ENCODE measurements around the gene ZNF581. TPM values are rescaled to one million over a fixed set of nuclear protein-coding genes. Genes with fewer than 3 reads are reported as not detected.

Gene ZNF581
- polyA plus RNA-seq, 3 donors: 25.1 to 31.6 (median 29.4) TPM

DNA sequence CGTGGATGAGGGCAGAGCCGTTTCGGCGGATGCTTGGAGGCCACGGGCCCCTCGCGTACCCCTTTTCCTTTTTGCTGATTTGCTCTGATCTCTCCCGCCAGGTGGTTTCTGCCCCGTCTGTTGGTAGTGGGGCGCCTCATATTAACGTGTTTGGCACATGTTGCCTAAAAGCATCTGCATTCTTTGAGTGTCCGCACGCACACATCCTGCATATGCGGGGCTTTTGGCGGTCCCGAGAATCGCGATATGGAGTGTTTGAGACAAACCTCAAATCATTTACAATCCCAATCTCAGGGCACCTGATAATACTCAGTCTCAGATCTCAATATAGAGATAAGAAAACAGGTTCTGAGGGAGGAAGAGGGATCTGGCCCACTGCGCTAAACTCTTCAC, 12.2 kb downstream of the ZNF581 start:
- no peak for DNase-seq
- Histone ChIP-seq H4K20me1 (ENCODE audit: insufficient read depth, low read length) (peaks cover 55% of the 10 kb centered on the region), H3K4me3 (replicated peaks in 1 of 3; ENCODE audit: low read depth in 2 of 3, low read length in 3 of 3) (peak overlapping the region; percentile 86 to 91 (median 89)), H3K4me1 (ENCODE audit: control insufficient read depth in 1 of 2, insufficient read depth in 2 of 2, low read length in 2 of 2) (peaks cover 33 to 49% of the 10 kb centered on the region in 2 donors), H3K36me3 (replicated peaks in 1 of 2; ENCODE audit: control insufficient read depth in 1 of 2, insufficient read depth in 2 of 2, low read length in 2 of 2) (peaks cover 10 to 32% of the 10 kb centered on the region in 2 donors), H2AFZ (ENCODE audit: insufficient read depth, low read depth, low read length, poor library complexity, severe bottlenecking) (peak overlapping the region; percentile 61), H3K9ac (ENCODE audit: insufficient read depth, low read length, poor library complexity, severe bottlenecking) (peak overlapping the region; percentile 97), H3K27ac (ENCODE audit: low read depth in 1 of 2, low read length in 2 of 2) (peak overlapping the region; percentile 94 to 98), H3K9me3 (replicated peaks in 1 of 2; ENCODE audit: control insufficient read depth in 1 of 2, insufficient read depth in 1 of 2, low read length in 2 of 2) (no peaks in the 10 kb centered on the region), H3K4me2 (replicated peaks; ENCODE audit: extremely low read depth, low read length, poor library complexity, severe bottlenecking) (peak overlapping the region; percentile 84), H3K27me3 (ENCODE audit: control insufficient read depth in 2 of 2, insufficient read depth in 2 of 2, low read length in 2 of 2) (no peaks in the 10 kb centered on the region), H3K79me2 (ENCODE audit: insufficient read depth, low read length) (peaks cover 57% of the 10 kb centered on the region)
- peak overlapping the region; percentile 95 to 98 for H3K4me3 Mint-ChIP-seq
- peaks cover 15 to 24% of the 10 kb centered on the region in 2 donors for H3K36me3 Mint-ChIP-seq
- H3K27me3 Mint-ChIP-seq (ENCODE audit: low read depth in 3 of 3): peaks cover 0 to 4% (median 3%) of the 10 kb centered on the region in 3 donors
- no peaks in the 10 kb centered on the region for H3K9me3 Mint-ChIP-seq
- H3K27ac Mint-ChIP-seq: peak overlapping the region; percentile 94 to 100 (median 97)
- intact Hi-C loops (cut with micrococcal nuclease): loop anchor here (2.0 to 10.0 kb wide), 3 partner anchors 15 to 1461 kb away; partner anchors contain the start of gene TSEN34 (in 1 of the 2)
- peaks cover 32% of the 10 kb centered on the region for H3K4me1 Mint-ChIP-seq
- no peak for TF ChIP-seq CTCF (IDR thresholded peaks at IDR 0.05)
- no CpG with 5 or more reads among the region's 19 CpGs for WGBS (ENCODE audit: insufficient coverage)

DNA sequence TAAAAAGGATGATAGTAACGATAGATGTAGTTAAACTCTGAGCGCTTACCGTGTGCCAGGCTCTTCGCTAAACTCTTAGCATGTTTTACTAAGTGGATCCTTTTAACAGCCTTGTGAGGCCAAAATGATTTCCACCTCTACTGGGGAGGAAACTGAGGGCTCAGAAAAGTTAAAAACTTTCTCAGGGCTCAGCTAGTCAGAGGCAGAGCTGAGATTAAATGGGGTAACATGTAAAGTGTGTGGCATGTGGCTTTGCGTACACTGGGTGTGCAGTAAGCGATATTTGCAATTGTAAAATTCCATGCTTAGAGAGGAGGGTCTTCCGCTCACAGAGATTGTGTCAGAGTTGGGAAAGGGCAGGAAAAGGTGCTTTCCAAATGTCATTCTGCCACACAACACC, 13.1 kb downstream of the ZNF581 start:
- Histone ChIP-seq H3K9ac (ENCODE audit: insufficient read depth, low read length, poor library complexity, severe bottlenecking) (no peak overlapping the region), H2AFZ (ENCODE audit: insufficient read depth, low read depth, low read length, poor library complexity, severe bottlenecking) (no peak overlapping the region), H3K36me3 (replicated peaks in 1 of 2; ENCODE audit: control insufficient read depth in 1 of 2, insufficient read depth in 2 of 2, low read length in 2 of 2) (peaks cover 19 to 41% of the 10 kb centered on the region in 2 donors), H3K4me1 (ENCODE audit: control insufficient read depth in 1 of 2, insufficient read depth in 2 of 2, low read length in 2 of 2) (peaks cover 33 to 49% of the 10 kb centered on the region in 2 donors), H4K20me1 (ENCODE audit: insufficient read depth, low read length) (peaks cover 64% of the 10 kb centered on the region), H3K4me3 (replicated peaks in 1 of 3; ENCODE audit: low read depth in 2 of 3, low read length in 3 of 3) (peak overlapping the region in 1 of 3 experiments; percentile 86), H3K79me2 (ENCODE audit: insufficient read depth, low read length) (peaks cover 66% of the 10 kb centered on the region), H3K4me2 (replicated peaks; ENCODE audit: extremely low read depth, low read length, poor library complexity, severe bottlenecking) (peak overlapping the region; percentile 84), H3K9me3 (replicated peaks in 1 of 2; ENCODE audit: control insufficient read depth in 1 of 2, insufficient read depth in 1 of 2, low read length in 2 of 2) (no peaks in the 10 kb centered on the region), H3K27me3 (ENCODE audit: control insufficient read depth in 2 of 2, insufficient read depth in 2 of 2, low read length in 2 of 2) (no peaks in the 10 kb centered on the region), H3K27ac (ENCODE audit: low read depth in 1 of 2, low read length in 2 of 2) (peak overlapping the region in 1 of 2 donors; percentile 94)
- TF ChIP-seq CTCF (IDR thresholded peaks at IDR 0.05): no peak
- Mint-ChIP-seq H3K36me3 (peaks cover 22 to 33% of the 10 kb centered on the region in 2 donors), H3K4me3 (peak overlapping the region; percentile 95 to 98), H3K27ac (peak overlapping the region in 6 of 7 donors; percentile 13 to 98 (median 94)), H3K4me1 (peaks cover 32% of the 10 kb centered on the region), H3K27me3 (ENCODE audit: low read depth in 3 of 3) (peaks cover 0 to 3% (median 1%) of the 10 kb centered on the region in 3 donors), H3K9me3 (no peaks in the 10 kb centered on the region)
- DNase-seq: no peak
- 82% methylated on average over 3 of the region's 7 CpGs for WGBS (ENCODE audit: insufficient coverage)
- intact Hi-C loops (cut with micrococcal nuclease): loop anchor here (2.0 to 10.0 kb wide), 2 partner anchors 14 to 1462 kb away; partner anchors contain the start of gene TSEN34 (in 1 of the 2)

Measured in CD14-positive monocyte (primary cell).